GM10847 (cell line): ENCODE results near the gene CNTFR.

ENCODE experiments used
- POLR2A ChIP-seq: IDR thresholded peaks from 2 replicates; pipeline ENCODE4 v1.6.1; 2011; ENCODE audit not compliant: insufficient read length; ENCODE audit errors: extremely low read depth

The CNTFR gene

GRCh38 chr9:34507556-34507955 is 82.0 kb downstream of the CNTFR start:
- no peak for TF ChIP-seq POLR2A

GRCh38 chr9:34506623-34507022 is 82.9 kb downstream of the CNTFR start:
- no peak for TF ChIP-seq POLR2A

GRCh38 chr9:34505370-34506120 is 84.0 kb downstream of the CNTFR start:
- no peak for TF ChIP-seq POLR2A

- no peak for TF ChIP-seq POLR2A
Measured at GRCh38 chr9:34503406-34503805, 86.1 kb downstream of the CNTFR start.

- no peak for TF ChIP-seq POLR2A
Measured at GRCh38 chr9:34502891-34503290, 86.6 kb downstream of the CNTFR start.

- no peak for TF ChIP-seq POLR2A
Measured at GRCh38 chr9:34502471-34502870, 87.1 kb downstream of the CNTFR start.

GRCh38 chr9:34501889-34502425 is 87.6 kb downstream of the CNTFR start:
- no peak for TF ChIP-seq POLR2A
